Epithelial cell of prostate (primary cell): Measurements from ENCODE around the gene EPAS1.

Experiments
- DNase-seq: peaks from one replicate; pipeline ENCODE4 v3.0.0-alpha.2; 2011; ENCODE audit warnings: low read depth, low spot score
- H3K27ac ChIP-seq: fragments of 450-650 bp; 2 replicates; pipeline ENCODE4 v1.5.1; 2017; ENCODE audit warnings: mild to moderate bottlenecking

EPAS1 gene

GRCh38 chr2:46353509-46353908 lies 56.3 kb downstream of the EPAS1 start:
- DNase-seq, result no peak
- H3K27ac ChIP-seq, result no peak overlapping the region

- no peak for DNase-seq
- H3K27ac ChIP-seq, result no peak overlapping the region
Measured at GRCh38 chr2:46355756-46356155, 58.5 kb downstream of the EPAS1 start.

GRCh38 chr2:46356991-46357390 lies 59.8 kb downstream of the EPAS1 start:
- H3K27ac ChIP-seq, result no peak overlapping the region

GRCh38 chr2:46358713-46359112 lies 61.5 kb downstream of the EPAS1 start:
- H3K27ac ChIP-seq, result no peak overlapping the region
- DNase-seq, result no peak

More at GRCh38 chr2:46356991-46357390, 59.8 kb downstream of the EPAS1 start:
- no peak for DNase-seq

- no peak for DNase-seq
- H3K27ac ChIP-seq, result no peak overlapping the region
Measured at GRCh38 chr2:46360303-46360702, 63.1 kb downstream of the EPAS1 start.

GRCh38 chr2:46361920-46362666 lies 64.9 kb downstream of the EPAS1 start:
- no peak overlapping the region for H3K27ac ChIP-seq
- no peak for DNase-seq

GRCh38 chr2:46362667-46363012 lies 65.4 kb downstream of the EPAS1 start:
- DNase-seq, result no peak
- no peak overlapping the region for H3K27ac ChIP-seq

GRCh38 chr2:46363535-46364170 lies 66.4 kb downstream of the EPAS1 start:
- no peak overlapping the region for H3K27ac ChIP-seq
- no peak for DNase-seq

GRCh38 chr2:46364797-46365457 lies 67.7 kb downstream of the EPAS1 start:
- DNase-seq, result no peak
- no peak overlapping the region for H3K27ac ChIP-seq

GRCh38 chr2:46365913-46366667 lies 68.9 kb downstream of the EPAS1 start:
- no peak overlapping the region for H3K27ac ChIP-seq
- no peak for DNase-seq

- DNase-seq, result no peak
- H3K27ac ChIP-seq, result no peak overlapping the region
Measured at GRCh38 chr2:46366668-46367052, 69.5 kb downstream of the EPAS1 start.

GRCh38 chr2:46367286-46367685 lies 70.1 kb downstream of the EPAS1 start:
- no peak for DNase-seq

GRCh38 chr2:46368401-46368800 lies 71.2 kb downstream of the EPAS1 start:
- H3K27ac ChIP-seq, result no peak overlapping the region
- DNase-seq, result no peak

More at GRCh38 chr2:46367286-46367685, 70.1 kb downstream of the EPAS1 start:
- no peak overlapping the region for H3K27ac ChIP-seq

- no peak overlapping the region for H3K27ac ChIP-seq
- no peak for DNase-seq
Measured at GRCh38 chr2:46369783-46370182, 72.6 kb downstream of the EPAS1 start.

- DNase-seq, result no peak
- H3K27ac ChIP-seq, result no peak overlapping the region
Measured at GRCh38 chr2:46371854-46372253, 74.6 kb downstream of the EPAS1 start.

- no peak for DNase-seq
- H3K27ac ChIP-seq, result no peak overlapping the region
Measured at GRCh38 chr2:46372475-46372874, 75.3 kb downstream of the EPAS1 start.

- no peak overlapping the region for H3K27ac ChIP-seq
- DNase-seq, result no peak
Measured at GRCh38 chr2:46373238-46373637, 76.0 kb downstream of the EPAS1 start.

- no peak for DNase-seq
- H3K27ac ChIP-seq, result no peak overlapping the region
Measured at GRCh38 chr2:46375566-46376125, 78.4 kb downstream of the EPAS1 start.

GRCh38 chr2:46376586-46376985 lies 79.4 kb downstream of the EPAS1 start:
- H3K27ac ChIP-seq, result no peak overlapping the region
- no peak for DNase-seq

GRCh38 chr2:46377101-46377581 lies 79.9 kb downstream of the EPAS1 start:
- no peak for DNase-seq
- H3K27ac ChIP-seq, result no peak overlapping the region
